ENCODE measurements around the gene PLET1.

Gene PLET1

DNA sequence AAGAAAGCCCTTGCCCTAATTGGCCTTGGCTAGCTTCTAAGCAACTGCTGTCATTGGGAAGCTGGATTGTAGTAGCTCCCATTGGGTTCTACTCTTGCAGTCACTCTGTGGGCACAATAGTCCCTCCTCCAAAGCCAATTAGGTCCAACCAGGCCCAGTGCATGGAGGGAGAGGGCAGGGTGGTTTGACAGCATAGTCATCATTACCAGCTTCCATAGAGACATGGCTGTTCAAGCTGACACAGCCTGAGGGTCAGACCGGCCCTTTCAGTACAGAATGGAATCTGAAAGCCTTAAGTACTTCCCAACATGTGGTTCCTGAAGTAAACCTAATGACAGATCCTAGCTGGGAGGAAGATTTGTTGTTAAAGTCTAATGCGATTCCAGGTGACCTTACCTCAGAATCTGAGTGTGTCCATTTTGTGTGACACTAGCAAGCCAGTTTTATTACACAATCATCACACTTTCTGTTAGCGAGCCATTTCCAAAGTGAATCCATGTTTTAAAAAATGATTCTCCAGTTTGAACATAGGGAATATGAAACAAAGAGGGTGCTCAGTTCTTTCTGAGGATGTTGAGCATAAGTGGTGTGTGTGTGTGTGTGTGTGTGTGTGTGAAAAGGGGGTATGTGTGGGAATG, 6.9 kb downstream of the PLET1 start:
- H3K4me3 ChIP-seq (replicated peaks; ENCODE audit: low read depth, low read length): no peak overlapping the region
- TF ChIP-seq, protein P1, sequence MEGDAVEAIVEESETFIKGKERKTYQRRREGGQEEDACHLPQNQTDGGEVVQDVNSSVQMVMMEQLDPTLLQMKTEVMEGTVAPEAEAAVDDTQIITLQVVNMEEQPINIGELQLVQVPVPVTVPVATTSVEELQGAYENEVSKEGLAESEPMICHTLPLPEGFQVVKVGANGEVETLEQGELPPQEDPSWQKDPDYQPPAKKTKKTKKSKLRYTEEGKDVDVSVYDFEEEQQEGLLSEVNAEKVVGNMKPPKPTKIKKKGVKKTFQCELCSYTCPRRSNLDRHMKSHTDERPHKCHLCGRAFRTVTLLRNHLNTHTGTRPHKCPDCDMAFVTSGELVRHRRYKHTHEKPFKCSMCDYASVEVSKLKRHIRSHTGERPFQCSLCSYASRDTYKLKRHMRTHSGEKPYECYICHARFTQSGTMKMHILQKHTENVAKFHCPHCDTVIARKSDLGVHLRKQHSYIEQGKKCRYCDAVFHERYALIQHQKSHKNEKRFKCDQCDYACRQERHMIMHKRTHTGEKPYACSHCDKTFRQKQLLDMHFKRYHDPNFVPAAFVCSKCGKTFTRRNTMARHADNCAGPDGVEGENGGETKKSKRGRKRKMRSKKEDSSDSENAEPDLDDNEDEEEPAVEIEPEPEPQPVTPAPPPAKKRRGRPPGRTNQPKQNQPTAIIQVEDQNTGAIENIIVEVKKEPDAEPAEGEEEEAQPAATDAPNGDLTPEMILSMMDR (IDR thresholded peaks at IDR 0.05; ENCODE audit: low read length, missing control alignments): no peak
- DNase-seq (ENCODE audit: low read depth): no peak

DNA sequence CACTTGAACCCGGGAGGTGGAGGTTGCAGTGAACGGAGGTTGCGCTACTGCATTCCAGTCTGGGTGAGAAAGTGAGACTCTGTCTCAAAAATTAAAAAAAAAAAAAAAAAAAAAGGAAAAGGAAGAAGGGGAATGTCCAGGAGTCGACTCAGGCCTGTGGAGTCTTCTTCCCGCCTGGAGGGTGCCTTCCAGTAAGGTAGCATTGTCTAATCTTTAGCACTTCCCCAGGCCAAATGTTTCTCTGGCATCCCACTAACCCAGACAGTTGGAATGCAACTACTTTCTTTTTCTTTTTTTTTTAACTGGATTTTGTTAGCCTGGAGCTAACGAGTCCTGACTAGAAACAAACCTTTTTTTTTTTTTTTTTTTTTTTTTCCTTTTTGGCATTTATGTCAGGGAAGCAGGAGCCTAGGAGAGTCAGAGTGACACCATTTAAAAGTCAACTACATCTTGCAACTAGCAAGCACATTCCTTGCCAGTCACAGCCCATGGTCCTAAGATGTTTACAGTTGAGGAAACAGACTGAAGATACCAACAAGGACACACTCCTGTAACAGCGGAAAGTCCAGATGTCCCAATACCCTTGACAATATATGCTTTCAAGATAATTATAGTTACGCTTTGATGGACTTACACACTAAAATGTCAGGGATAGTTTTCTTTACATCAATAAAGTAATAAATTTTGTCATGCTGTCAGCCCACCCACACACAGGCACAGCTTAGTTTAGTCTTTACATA, 10.6 kb downstream of the PLET1 start:
- H3K4me3 ChIP-seq (replicated peaks; ENCODE audit: low read depth, low read length): no peak overlapping the region
- TF ChIP-seq, protein P1 (IDR thresholded peaks at IDR 0.05; ENCODE audit: low read length, missing control alignments): no peak
- no peak for DNase-seq (ENCODE audit: low read depth)

DNA sequence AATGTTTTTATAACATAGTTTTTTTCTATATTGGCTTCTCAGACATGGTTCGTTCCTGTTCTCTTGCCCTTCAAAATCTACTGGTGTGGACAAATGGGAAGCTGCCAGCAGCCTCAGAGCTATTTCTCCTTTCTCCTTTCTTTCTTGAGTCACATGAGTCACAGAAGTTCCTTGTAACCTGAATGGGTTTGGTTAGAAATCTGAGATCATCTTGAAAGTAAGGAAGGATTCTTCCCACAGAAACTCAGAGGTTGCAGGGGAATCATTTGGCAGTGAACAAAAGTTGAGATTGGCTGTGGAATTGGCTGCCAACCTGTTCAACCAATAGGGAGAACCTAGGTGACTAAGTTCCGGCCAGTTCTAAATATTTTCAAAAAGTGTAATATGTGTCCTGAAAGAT, 12.5 kb downstream of the PLET1 start:
- no peak overlapping the region for H3K4me3 ChIP-seq (replicated peaks; ENCODE audit: low read depth, low read length)
- TF ChIP-seq, protein P1 (IDR thresholded peaks at IDR 0.05; ENCODE audit: low read length, missing control alignments): no peak
- DNase-seq (ENCODE audit: low read depth): peak; percentile 28

DNA sequence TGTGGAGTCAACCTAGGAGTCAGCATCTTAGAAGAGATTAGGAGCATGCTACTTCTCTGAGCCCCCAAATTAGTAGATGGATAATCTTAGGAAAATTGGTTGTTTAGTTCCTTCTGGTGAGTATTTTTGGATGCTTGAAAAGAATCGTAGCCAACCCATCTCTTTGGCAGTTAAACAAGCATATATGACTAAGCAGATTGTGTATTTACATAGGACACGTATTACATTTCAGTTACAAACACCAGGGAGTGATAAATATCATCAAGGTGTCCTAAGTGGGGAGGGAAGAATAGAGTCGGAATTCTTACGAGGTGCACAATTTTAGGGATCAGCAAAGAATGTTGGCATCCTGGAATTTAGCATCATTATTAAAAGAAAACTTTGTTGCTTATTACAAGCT, 13.5 kb downstream of the PLET1 start:
- TF ChIP-seq, protein P1 (IDR thresholded peaks at IDR 0.05; ENCODE audit: low read length, missing control alignments): no peak
- H3K4me3 ChIP-seq (replicated peaks; ENCODE audit: low read depth, low read length): no peak overlapping the region
- DNase-seq (ENCODE audit: low read depth): no peak

DNA sequence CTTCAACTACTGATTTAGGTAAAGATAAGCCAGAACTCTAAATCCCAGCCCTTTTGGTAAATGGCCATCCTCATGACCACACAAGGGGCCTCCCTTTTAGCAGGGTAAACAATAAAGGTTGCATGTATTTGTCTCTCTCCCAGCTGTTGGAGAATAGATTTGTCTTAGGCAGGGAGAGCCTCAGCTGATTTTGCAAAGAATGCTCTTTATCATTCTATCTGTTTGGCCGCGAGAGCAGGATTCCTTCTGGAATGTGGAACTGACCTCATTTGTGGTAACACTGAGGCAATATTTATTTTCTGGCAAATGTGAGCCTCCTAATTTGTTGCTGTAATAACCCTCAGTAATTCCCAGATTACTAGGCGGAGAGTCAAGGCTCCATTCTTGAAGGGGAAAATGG, 19.2 kb downstream of the PLET1 start:
- H3K4me3 ChIP-seq (replicated peaks; ENCODE audit: low read depth, low read length): no peak overlapping the region
- TF ChIP-seq, protein P1 (IDR thresholded peaks at IDR 0.05; ENCODE audit: low read length, missing control alignments): no peak
- peak; percentile 71 for DNase-seq (ENCODE audit: low read depth)

DNA sequence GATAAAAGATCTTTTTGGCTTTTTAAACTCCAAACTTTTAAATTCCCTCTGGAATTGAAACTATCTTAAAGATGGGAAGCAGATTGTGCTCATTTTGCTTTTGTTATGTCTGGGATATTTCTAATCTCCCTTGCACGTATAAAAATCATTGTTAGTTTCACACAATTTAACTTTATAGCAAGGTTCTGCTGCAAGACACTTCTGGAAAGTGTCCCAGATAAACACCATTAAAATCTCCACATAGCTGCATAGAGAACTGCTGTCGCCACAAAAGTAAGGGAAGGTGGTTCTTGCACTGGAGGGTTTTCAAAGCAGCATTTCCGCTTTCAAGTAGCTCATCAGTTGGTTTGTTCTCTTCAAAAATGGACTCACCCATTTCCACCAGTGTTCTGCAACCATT, 22.6 kb downstream of the PLET1 start:
- no peak for DNase-seq (ENCODE audit: low read depth)
- no peak overlapping the region for H3K4me3 ChIP-seq (replicated peaks; ENCODE audit: low read depth, low read length)
- TF ChIP-seq, protein P1 (IDR thresholded peaks at IDR 0.05; ENCODE audit: low read length, missing control alignments): no peak

Measured in fibroblast of pulmonary artery (primary cell).